Hematopoietic multipotent progenitor cell treated with erythropoietin and hydrocortisone succinate and interleukin-3 and kit ligand, for 17 days (in vitro differentiated cells): Measurements from ENCODE around the gene ICAM2.
"Not testable (repeated sequence)": the region's sequence is repeated elsewhere in the genome, so short reads cannot be mapped to it uniquely, and the experiment has no call there.

Experiments
- DNase-seq: peaks from one replicate; pipeline ENCODE4 v3.0.0-alpha.2; 2015; ENCODE audit warnings: low spot score

Gene ICAM2

GRCh38 chr17:63997341-63998048 is 22.9 kb downstream of the ICAM2 start:
- no peak for DNase-seq

DNA sequence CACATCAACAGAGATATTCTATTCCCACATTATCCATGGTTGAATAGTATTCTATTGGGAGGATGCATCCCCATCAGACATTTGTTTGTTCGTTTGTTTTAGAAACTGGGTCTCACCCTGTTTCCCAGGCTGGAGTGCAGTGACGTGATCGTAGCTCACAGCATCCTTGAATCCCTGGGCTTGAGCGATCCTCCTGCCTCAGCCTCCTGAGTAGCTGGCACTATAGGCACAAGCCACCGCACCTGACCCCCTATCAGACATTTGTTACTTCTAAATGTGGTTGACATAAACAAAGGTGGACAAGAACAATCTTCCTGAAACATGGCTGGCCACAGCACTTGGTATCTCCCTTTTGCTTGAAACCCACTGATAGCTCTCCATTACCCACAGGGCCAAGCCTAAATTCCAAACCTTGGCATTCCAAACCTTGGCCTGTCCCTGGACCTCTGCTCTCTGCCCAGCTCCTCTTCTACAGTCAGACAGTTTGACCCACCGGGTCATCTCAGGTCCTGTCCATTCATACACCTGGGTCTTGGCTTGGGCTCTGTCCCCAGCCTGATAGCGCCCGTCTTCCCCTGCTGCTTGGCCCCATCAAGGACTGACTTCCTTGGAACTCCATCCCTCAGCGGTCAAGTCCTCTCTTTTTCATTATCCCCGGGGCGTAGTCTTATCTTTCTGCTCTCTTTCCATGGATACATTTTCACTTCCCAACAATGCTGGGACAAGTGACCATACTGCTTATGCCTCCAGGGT is 23.8 kb downstream of the ICAM2 start:
- no peak for DNase-seq

DNA sequence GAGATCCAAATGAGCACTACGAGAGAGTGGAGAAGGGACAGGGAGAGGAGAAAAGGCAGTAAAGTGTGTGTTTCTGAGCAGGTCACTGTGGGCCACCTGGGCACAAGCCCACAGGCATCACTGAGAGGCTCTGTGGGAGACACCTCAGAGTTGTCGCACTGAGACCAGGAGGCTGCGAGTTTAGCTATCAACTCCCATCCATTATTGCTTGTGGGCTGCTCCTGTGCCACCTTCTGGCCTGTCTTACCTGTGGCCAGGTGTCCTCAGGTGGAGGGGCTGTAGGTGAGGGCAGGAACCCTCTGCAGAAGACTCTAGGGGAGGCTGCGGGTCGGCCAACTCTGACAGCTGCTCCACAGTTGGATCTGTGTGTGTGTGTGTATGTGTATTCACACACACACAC is 24.8 kb downstream of the ICAM2 start:
- no peak for DNase-seq

GRCh38 chr17:63993368-63993985 is 27.0 kb downstream of the ICAM2 start:
- DNase-seq, result no peak

DNA sequence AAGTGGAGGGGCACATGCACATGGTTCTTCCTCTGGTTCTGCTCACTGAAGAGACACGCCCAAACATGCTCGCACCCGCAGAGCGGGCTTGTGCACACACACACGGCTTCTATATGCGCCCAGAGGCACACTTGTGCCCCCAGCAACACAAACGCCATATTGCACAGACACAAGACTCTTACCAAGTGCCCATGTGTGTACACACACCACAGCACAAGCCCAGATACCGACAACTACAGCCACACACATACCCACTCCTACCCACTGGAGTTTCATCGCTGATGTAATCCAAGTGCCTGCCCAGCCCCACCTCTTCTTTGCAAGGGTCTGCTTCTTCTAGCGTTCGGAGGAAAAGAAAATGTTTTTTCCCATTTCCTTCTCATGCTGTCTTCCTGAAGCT is 28.8 kb downstream of the ICAM2 start:
- DNase-seq, result no peak

DNA sequence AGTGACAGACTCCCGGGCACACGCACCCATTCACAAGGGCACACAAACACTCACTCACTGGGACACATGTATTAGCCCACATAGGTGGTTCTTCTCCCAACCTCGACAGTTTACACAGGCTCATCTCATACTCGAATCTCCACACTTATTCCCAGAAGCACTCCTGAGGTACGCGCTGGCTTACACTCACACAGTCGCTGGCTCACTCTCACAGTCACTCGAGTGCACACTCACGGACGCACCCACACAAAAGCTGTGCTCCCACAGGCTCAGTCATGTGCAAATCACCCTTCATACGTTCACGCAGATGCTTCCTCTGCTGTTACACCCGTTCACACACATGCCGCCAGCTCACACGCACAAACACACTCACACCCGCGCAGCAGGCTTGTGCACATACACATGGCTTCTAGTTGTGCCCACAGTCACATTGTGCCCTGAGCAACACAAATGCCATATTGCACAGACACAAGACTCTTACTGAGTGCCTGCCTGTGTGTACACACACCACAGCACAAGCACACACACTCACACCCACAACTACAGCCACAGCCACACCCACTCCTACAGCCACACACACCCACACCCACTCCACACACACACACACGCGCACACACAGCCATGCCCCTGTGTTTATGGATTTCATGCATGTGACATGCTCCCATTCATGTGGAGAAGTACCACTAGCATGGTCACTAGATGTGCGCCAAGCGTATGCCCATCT is 30.6 kb downstream of the ICAM2 start:
- DNase-seq, result no peak

- no peak for DNase-seq
Observed at GRCh38 chr17:63988741-63989621, 31.5 kb downstream of the ICAM2 start.

DNA sequence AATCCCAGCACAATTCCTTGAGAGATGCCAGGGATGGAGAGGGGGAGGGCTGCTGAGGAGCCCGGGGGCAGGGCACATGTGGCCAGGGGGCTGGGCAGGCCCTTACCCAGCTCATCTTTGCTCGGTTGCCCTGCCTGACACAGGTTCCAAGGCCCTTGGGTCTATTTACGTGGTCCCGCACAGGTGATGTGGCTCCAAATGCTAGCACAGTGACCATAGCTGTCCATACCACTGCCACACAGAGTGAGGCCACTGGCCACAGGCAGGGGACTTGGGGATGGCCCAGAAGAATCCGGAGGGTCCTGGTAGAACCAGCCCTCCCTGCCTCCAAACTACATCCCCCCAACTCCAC is 32.3 kb downstream of the ICAM2 start:
- no peak for DNase-seq

DNA sequence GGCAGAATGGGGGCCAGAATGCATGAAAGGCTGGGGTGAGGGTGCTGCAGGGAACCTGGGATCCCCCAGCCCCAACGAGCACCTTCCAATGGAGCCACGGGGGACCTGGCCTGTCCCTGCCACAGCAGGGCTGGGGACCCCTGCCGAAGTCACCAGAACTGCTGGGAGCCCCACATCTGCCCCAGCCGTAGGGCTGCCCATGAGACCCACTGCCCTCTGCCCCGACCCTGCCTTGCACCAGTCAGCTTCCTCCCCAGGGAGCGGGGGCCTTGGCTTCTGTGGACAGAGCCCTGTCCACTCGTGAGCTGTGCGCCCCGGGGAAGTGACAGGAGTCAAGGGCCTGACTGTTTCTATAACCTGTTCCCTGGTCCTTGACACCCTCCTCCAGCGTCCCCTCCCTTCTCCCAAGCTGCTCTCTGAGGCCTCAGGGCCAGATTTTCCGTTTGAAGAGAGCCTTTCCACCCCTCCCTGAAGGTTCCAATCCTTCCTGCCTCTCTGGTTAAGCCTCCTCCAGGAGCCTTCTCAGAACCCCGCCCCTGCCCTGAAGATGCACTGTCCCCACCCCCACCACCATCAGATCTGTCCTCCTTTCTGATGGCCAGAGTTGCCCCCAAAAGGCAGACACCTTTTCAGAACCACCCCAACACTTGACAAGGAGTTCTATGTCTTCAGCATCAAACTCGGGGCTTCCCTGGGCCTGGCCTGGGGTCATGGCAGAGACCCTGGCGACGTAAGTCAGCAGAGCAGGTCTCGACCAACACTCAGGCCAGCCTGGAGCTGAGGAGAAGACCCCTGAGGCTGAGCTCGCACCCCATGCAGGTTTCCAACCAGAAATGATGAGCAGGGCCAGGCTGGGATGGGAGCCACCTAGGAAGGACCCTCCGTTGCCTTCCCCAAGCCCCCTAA is 33.0 kb downstream of the ICAM2 start:
- no peak for DNase-seq

DNA sequence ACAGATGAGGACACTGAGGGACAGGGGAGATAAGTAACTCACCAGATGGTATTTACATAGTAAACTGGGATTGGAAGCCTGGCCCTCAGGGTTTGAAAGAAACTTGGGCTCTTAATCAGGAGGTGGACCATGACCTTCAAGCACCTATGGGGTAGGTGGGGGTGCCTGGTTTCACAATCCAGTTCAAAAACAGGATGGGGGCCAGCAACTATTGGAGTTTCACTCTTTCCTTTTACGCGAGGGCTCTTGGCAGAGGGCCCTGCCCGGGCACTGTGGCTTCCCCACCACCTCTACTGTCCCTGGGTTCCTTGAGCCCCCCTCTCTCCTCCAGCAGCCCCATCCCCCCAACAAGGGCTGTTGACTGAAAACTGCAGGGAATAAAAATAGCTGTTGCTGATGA is 33.6 kb downstream of the ICAM2 start:
- no peak for DNase-seq

DNA sequence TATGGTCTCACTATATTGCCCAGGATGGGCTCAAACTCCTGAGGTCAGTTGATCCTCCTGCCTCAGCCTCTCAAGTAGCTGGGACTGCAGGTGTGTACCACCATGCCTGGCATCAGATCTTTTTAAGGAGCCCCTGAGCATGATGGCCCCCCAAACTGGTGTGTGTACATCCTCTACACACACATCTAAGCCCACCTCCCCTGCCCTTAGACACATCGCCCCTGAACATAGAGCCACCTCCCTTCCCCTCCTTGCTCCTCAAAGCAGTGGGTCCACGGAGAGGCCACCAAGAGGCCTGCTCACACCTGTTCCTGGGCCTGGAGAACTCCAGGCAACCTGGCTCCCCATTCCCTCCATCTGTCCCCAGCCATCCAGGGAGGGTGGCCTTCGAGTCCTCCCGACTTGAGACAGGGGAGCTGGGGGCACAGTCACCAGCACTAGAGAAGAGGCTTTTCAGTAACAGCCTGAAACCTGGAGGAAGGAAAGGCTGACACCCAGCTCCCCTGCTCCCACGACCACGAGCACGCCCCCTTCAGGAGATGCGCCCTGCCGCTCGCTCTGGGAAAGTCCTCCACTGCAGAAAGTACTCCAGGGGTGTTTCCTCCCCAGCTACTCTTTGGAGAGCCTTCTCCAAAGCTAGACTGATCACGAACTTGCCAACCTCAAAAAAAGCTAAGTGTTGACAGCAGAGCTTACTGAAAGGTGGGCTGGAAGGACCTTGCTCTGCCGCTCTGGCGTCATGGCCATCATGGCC is 34.9 kb downstream of the ICAM2 start:
- no peak for DNase-seq

- no peak for DNase-seq
Observed at GRCh38 chr17:63984651-63985386, 35.6 kb downstream of the ICAM2 start.

- DNase-seq, result no peak
Observed at GRCh38 chr17:63984236-63984635, 36.2 kb downstream of the ICAM2 start.

DNA sequence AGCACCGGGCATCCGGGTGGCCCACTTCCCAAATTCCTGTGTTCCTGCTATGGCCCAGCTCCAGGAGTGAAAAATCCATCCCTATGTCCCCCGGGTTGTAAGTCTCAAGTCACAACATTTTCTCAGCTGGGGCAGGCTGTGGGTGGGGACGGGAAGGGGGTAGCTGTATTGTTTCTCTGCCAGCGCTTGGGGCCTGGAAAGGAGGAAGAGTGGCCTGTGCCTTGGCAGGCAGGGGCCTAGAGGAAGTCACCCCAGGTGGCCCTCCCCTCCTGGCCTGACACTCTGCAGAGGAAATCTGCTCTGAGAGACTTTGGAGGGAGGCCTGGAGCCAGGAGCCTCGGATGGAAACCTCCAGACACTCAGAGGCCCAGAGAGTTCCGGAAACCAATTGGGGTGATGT is 37.1 kb downstream of the ICAM2 start:
- DNase-seq, result no peak

- DNase-seq, result not testable (repeated sequence)
Observed at GRCh38 chr17:63982641-63983040, 37.8 kb downstream of the ICAM2 start.

DNA sequence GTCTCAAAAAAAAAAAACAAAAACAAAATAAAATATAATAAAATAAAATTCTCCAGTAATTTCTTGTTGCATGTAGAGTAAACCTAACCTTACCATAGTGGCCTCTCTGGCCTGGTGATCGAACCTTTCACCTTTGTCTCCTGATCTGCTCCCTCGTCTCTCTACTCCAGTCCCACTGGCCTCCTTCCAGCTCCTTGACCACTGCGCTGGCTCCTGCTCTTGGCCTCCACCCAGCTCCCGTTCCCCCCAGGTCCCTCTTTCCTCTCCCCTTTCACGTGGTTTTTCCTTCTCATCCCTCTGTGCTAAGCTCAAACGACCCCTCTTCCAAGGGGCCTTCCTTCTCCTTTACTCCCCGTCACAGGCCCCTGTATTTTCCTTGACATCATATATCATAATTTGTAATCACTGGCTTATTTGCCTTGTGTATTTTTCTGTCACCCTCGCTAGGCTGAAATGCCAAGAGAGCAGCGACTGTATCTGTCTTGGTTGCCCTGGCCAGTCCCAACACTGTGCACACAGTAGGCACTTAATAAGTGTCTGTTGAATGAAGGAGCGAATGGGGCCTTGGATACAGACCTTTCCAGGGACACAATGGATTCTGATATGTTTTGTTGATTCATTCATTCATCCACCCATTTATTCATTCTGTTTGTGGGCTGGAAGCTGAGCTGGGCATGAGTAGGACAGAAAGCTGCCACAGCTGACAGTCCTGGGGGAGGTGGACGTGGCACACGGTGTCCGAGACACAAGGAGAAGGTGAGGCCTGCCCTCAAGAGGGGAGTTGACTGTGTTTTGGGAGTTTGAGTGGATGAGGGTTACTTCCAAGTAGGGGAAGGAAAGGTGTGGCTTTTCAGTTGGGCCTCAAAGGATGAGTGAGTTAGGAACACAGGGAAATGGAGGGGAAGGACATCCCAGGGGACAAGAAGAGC is 41.9 kb downstream of the ICAM2 start:
- no peak for DNase-seq

- peak; percentile 34 for DNase-seq
Observed at GRCh38 chr17:63976702-63977101, 43.7 kb downstream of the ICAM2 start.

DNA sequence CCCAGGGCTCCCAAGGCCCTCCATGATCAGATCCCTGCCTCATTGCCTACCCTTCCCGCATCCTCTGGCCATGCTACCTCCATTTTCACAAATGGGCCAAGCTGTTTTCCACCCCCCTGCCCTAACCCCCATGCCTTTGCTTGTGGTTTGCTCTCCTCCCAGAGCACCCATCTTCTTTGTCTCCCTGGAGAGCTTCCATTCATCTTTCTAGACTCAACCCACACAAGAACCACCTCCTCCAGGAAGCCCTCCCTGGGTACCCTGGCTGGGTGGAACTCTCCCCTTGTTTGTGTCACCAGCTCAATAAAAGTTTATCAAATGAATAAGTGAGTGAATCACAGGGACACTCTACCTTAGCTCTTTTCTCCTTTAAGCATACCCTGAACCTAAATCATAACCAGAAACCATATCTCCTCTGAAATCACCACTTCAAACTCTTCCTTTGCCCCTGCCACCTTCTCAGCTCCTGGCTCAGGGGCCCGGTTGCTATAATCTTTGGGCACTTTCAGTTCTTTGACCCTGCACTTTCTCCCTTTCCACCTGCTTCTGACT is 44.8 kb downstream of the ICAM2 start:
- no peak for DNase-seq
